HG03571 (cell line): ENCODE measurements around the gene RAG2.
"Not testable (repeated sequence)": the region's sequence is repeated elsewhere in the genome, so short reads cannot be mapped to it uniquely, and the experiment has no call there.

Source experiments
- ATAC-seq: cut with Tn5 transposase; IDR thresholded peaks from one replicate; pipeline ENCODE4 v1.9.1; 2021; ENCODE audit not compliant: unreplicated experiment

RAG2 gene

GRCh38 chr11:36557390-36557789 lies 40.6 kb downstream of the RAG2 start:
- not testable (repeated sequence) for ATAC-seq

GRCh38 chr11:36550385-36551115 lies 47.5 kb downstream of the RAG2 start:
- ATAC-seq: no peak
